Adrenal gland (tissue), 12 donors: ENCODE data around the gene PLAGL2. TPM values are rescaled to one million over a fixed set of nuclear protein-coding genes. Genes with fewer than 3 reads are reported as not detected.

Experiments
- DNase-seq, 7 donors: peaks; one replicate each; pipeline ENCODE4 v3.0.0-alpha.2; 2019 to 2020
- H3K27ac ChIP-seq, 5 donors: fragments of 200-600 bp; sonication (generic) in 4 of 5; 1 replicate in 3 of 5; 2 replicates in 2 of 5; pipeline versions ENCODE4 v1.5.1 to v1.8.0; 2016 to 2020; ENCODE audit warnings: mild to moderate bottlenecking in 1 of 5
- H3K27me3 ChIP-seq: fragments of 200-600 bp; 2 replicates; pipeline ENCODE4 v1.8.0; 2021
- H3K36me3 ChIP-seq, 2 donors: fragments of 200-600 bp; replicated peaks in 1 of 2; 1 replicate in 1 of 2; 2 replicates in 1 of 2; pipeline versions ENCODE4 v1.5.1 to v1.8.0; 2018 to 2022
- H3K4me1 ChIP-seq, 2 donors: fragments of 200-600 bp; replicated peaks in 1 of 2; 1 replicate in 1 of 2; 2 replicates in 1 of 2; pipeline versions ENCODE4 v1.5.1 to v1.8.0; 2018 to 2021
- H3K4me3 ChIP-seq, 4 donors: fragments of 200-600 bp; sonication (generic) in 3 of 4; one replicate each; pipeline ENCODE4 v1.5.1; 2016 to 2018
- H3K9me3 ChIP-seq, 3 donors: fragments of 200-600 bp; sonication (generic) in 1 of 3; replicated peaks in 1 of 3; 1 replicate in 2 of 3; 2 replicates in 1 of 3; pipeline versions ENCODE4 v1.5.1 to v1.8.0; 2016 to 2021
- CTCF ChIP-seq, 6 experiments: fragments of 450-650 bp in 4 of 6; fragments of 200-600 bp in 2 of 6; sonication (generic) in 1 of 6; IDR thresholded peaks; 1 replicate in 5 of 6; 2 replicates in 1 of 6; pipeline versions ENCODE4 v1.5.1 to v1.8.0; 2016 to 2021; ENCODE audit warnings: antibody characterized with exemption in 6 of 6, mild to moderate bottlenecking in 2 of 6, moderate library complexity in 1 of 6
- POLR2A ChIP-seq, 2 donors: fragments of 450-650 bp; IDR thresholded peaks; one replicate each; pipeline ENCODE4 v1.6.1; 2017; ENCODE audit warnings: antibody characterized with exemption in 2 of 2, mild to moderate bottlenecking in 2 of 2, moderate library complexity in 1 of 2
- WGBS, 4 donors: extraction: QIAGEN DNeasy Blood & Tissue Kit in 2 of 4; methylation state at CpG; one replicate each; pipeline versions ENCODE4 v1.1.5 to v1.1.7; 2013 to 2017; 5-methylcytosine and 5-hydroxymethylcytosine counted together
- intact Hi-C, 2 donors: fragments of 100-400 bp; cut with DNase I; formaldehyde crosslinking; loops; one replicate each; pipeline versions ENCODE4 v1.14.1 to v1.15.0; 2022 to 2023
- polyA plus RNA-seq, 3 donors: library from polyadenylated mRNA; stranded (reverse); fragments of 200-250 nt in 2 of 3; fragments of 350-450 nt in 1 of 3; fragmentation: Illumina TruSeq in 1 of 3; extraction: RNeasy Lipid Tissue Mini Kit (QIAGEN cat#74804) in 1 of 3; gene quantifications; one replicate each; pipeline ENCODE4 v1.2.3, GENCODE V29; 2013 to 2014
- total RNA-seq, 9 donors: library from RNA; depleted of rRNA in 4 of 9; stranded (reverse); fragments of >200 nt in 4 of 9; fragments of 120-200 nt in 1 of 9; fragmentation: NEBNext Ultra II Directional in 1 of 9; extraction: Animal tissue kit (Norgen Biotek cat#: 25700) in 1 of 9; gene quantifications; one replicate each; pipeline versions ENCODE4 v1.1.0 to v1.2.4, GENCODE V29; 2013 to 2023
- donor health status: healthy with polysubstance abuse.
- donor health status: Bipolar disorder and iron deficiency.
- donor health status: DM: yes; HTN: yes; CAD: no.
- donor health status: DM: no; HTN: no; CAD: no.
- donor health status: DM: no; HTN: no; CAD: no.
- donor health status: DM: yes; HTN: yes; CAD: no.

PLAGL2 gene
- total and polyA plus RNA-seq, 12 donors = 1.3 to 7.1 (median 4.2) TPM

- Histone ChIP-seq H3K9me3 (no peaks in the 10 kb centered on the region), H3K27ac (no peak overlapping the region), H3K36me3 (peaks cover 0 to 56% of the 10 kb centered on the region in 2 donors), H3K4me1 (peaks cover 10 to 13% of the 10 kb centered on the region in 2 donors), H3K27me3 (no peaks in the 10 kb centered on the region), H3K4me3 (no peak overlapping the region)
- TF ChIP-seq POLR2A (IDR thresholded peaks at IDR 0.05) (no peak), CTCF (IDR thresholded peaks at IDR 0.05) (no peak)
- WGBS, 4 donors = 68 to 86% (median 77%) methylated on average over 6 of the region's 6 CpGs
- intact Hi-C loops = no loop called here
- DNase-seq = peak in 1 of 7 donors; percentile 15
These were observed 55.0 kb downstream of the PLAGL2 start for GRCh38 chr20:32152421-32153155.

GRCh38 chr20:32150291-32150848 lies 57.2 kb downstream of the PLAGL2 start:
- TF ChIP-seq CTCF (IDR thresholded peaks at IDR 0.05) = no peak
- TF ChIP-seq POLR2A (IDR thresholded peaks at IDR 0.05) = no peak
- Histone ChIP-seq H3K27me3 (no peaks in the 10 kb centered on the region), H3K9me3 (no peaks in the 10 kb centered on the region), H3K4me3 (no peak overlapping the region), H3K4me1 (peaks cover 5 to 8% of the 10 kb centered on the region in 2 donors), H3K36me3 (peaks cover 0 to 71% of the 10 kb centered on the region in 2 donors), H3K27ac (no peak overlapping the region)
- intact Hi-C loops = no loop called here
- 78 to 89% (median 88%) methylated on average over 2 to 10 of the region's 10 CpGs for WGBS, 4 donors
- DNase-seq = peak in 2 of 7 donors; percentile 10 to 40

- DNase-seq = peak in 2 of 7 donors; percentile 10 to 37
- WGBS, 4 donors = 82 to 100% (median 85%) methylated on average over 1 to 8 of the region's 8 CpGs
- intact Hi-C loops = no loop called here
These were observed 57.9 kb downstream of the PLAGL2 start for GRCh38 chr20:32149566-32150170.

More at GRCh38 chr20:32149566-32150170, 57.9 kb downstream of the PLAGL2 start:
- no peaks in the 10 kb centered on the region for H3K27me3 ChIP-seq
- peaks cover under 1% of the 10 kb centered on the region in 2 donors for H3K4me1 ChIP-seq
- H3K36me3 ChIP-seq = peaks cover 0 to 78% of the 10 kb centered on the region in 2 donors
- TF ChIP-seq CTCF (IDR thresholded peaks at IDR 0.05) = no peak
- TF ChIP-seq POLR2A (IDR thresholded peaks at IDR 0.05) = no peak
- no peak overlapping the region for H3K4me3 ChIP-seq
- H3K27ac ChIP-seq = no peak overlapping the region
- no peaks in the 10 kb centered on the region for H3K9me3 ChIP-seq
